ENCODE results near the gene TMEM100.

TMEM100 gene

DNA sequence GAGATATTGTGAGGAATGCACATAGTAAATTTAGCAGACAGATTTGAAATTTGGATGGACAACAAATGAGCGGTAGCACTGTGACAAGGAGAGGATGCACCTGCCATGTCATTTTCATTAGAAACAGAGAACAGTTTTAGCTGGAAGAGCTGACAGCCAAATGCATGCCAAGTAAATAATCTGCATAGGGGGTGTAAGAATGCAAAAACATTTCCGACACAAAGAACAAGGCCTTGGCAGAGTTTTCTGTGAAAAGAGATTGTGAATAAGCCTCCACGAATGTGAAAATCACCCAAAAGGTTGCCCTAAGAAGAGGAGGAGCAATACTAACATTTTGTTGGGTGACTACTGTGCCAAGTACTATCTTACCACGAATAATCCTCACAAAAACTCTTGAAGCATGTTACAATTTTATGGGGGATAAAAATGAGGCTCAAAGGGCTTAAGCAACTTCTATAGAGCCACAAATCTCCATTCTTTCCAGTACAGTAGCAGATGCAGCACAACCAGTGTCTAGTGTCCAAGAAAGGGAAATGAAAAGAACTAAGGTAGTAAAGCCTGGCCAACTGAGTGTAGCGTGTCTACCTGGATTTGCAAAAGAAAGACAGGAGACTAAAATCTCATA lies 28.3 kb downstream of the TMEM100 start:
- H3K9me3 ChIP-seq (replicated peaks in 1 of 2; ENCODE audit: control insufficient read depth in 2 of 2, insufficient read depth in 1 of 2, low read depth in 1 of 2, low read length in 2 of 2), result peaks cover 0 to 2% of the 10 kb centered on the region in 2 donors
- H3K4me1 ChIP-seq (ENCODE audit: control insufficient read depth in 2 of 2, insufficient read depth in 1 of 2, low read depth in 1 of 2, low read length in 2 of 2), result peaks cover 0 to 8% of the 10 kb centered on the region in 2 donors
- no peaks in the 10 kb centered on the region for H3K79me1 ChIP-seq (ENCODE audit: low read depth, low read length)
- H2AK5ac ChIP-seq (ENCODE audit: low read depth, low read length), result no peak overlapping the region
- no peak overlapping the region for H4K91ac ChIP-seq (ENCODE audit: low read depth, low read length, poor library complexity)
- no peak overlapping the region for H3K4ac ChIP-seq (ENCODE audit: low read length)
- no peak overlapping the region for H2BK5ac ChIP-seq (ENCODE audit: low read length)
- H2BK120ac ChIP-seq (ENCODE audit: low read depth, low read length), result no peak overlapping the region
- H2BK15ac ChIP-seq (ENCODE audit: low read length), result no peak overlapping the region
- no peak overlapping the region for H3K18ac ChIP-seq (ENCODE audit: low read length)
- no peaks in the 10 kb centered on the region for H3K36me3 ChIP-seq (replicated peaks in 1 of 2; ENCODE audit: control insufficient read depth in 2 of 2, insufficient read depth in 2 of 2, low read length in 2 of 2)
- no peak overlapping the region for H3K27ac ChIP-seq (replicated peaks; ENCODE audit: low read length)
- no peak overlapping the region for H2AFZ ChIP-seq (ENCODE audit: low read length)
- no peak overlapping the region for H3K23ac ChIP-seq (ENCODE audit: low read depth, low read length, poor library complexity)
- H3K4me3 ChIP-seq (ENCODE audit: low read length in 2 of 2), result no peak overlapping the region
- no peak for DNase-seq (ENCODE audit: low spot score)
- no CpG with 5 or more reads among the region's 5 CpGs for WGBS, 2 donors (ENCODE audit: extremely low coverage in 2 of 2, insufficient read length in 2 of 2, insufficient replicate concordance in 1 of 2)
- H4K8ac ChIP-seq (ENCODE audit: low read depth, low read length), result no peak overlapping the region
- no peak overlapping the region for H2BK12ac ChIP-seq (ENCODE audit: low read length)
- no peak overlapping the region for H3K14ac ChIP-seq (ENCODE audit: low read length)
- H3K27me3 ChIP-seq (ENCODE audit: control insufficient read depth in 3 of 3, insufficient read depth in 3 of 3, low read depth in 1 of 3, low read length in 3 of 3), result peaks cover 0 to 4% (median 0%) of the 10 kb centered on the region in 3 experiments
- H3K9ac ChIP-seq (ENCODE audit: low read depth, low read length, poor library complexity), result no peak overlapping the region
- no peak overlapping the region for H3K4me2 ChIP-seq (ENCODE audit: insufficient read depth, low read length, poor library complexity, severe bottlenecking)

DNA sequence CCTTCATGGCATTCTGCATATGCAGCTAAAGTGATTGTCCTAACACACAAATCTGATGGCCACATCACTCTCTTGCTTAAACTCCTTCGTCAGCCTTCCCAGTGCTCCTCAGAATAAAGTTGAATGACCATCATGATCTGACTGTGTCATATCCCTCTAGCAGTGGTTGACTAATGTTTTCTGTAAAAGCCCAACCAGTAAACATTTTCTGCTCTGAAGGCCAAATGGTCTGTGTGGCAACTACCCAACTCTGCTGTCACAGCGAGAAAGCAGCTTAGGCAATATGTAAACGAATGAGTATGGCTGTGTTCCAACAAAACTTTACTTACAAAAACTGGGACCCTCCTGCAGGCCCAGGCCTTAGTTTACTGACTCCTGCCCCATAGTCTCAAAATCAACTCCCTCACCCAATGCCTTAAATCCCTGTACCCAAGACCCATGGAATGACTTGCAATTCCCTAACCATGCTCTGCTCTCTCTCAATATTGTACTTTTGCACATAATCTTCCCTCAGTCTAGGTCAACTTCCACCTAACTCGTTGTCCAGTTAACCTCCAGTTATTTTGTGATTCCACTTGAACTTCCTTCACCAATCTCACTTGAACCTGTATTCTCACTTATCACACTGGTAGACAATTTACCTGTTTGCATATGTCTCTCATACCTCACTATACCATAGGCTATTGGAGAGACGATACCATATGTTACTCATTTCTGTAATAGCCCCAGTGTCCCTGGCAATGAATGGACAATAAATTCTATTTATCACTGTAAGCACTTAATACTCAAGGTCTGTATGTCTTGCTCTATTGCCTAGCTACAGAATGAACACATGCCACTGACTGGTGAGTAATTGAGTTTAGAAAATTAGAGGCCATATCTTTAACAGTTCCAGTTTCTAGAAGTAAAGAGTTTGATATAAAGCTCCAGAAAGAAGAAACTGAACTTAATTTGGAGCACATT lies 29.1 kb downstream of the TMEM100 start:
- no peak for DNase-seq (ENCODE audit: low spot score)
- no peak overlapping the region for H4K91ac ChIP-seq (ENCODE audit: low read depth, low read length, poor library complexity)
- H2BK120ac ChIP-seq (ENCODE audit: low read depth, low read length), result no peak overlapping the region
- peaks cover 0 to 2% of the 10 kb centered on the region in 2 donors for H3K9me3 ChIP-seq (replicated peaks in 1 of 2; ENCODE audit: control insufficient read depth in 2 of 2, insufficient read depth in 1 of 2, low read depth in 1 of 2, low read length in 2 of 2)
- WGBS, 2 donors (ENCODE audit: extremely low coverage in 2 of 2, insufficient read length in 2 of 2, insufficient replicate concordance in 1 of 2), result no CpG with 5 or more reads among the region's 5 CpGs
- H3K36me3 ChIP-seq (replicated peaks in 1 of 2; ENCODE audit: control insufficient read depth in 2 of 2, insufficient read depth in 2 of 2, low read length in 2 of 2), result no peaks in the 10 kb centered on the region
- no peak overlapping the region for H2AFZ ChIP-seq (ENCODE audit: low read length)
- no peak overlapping the region for H4K8ac ChIP-seq (ENCODE audit: low read depth, low read length)
- H2BK12ac ChIP-seq (ENCODE audit: low read length), result no peak overlapping the region
- H3K4me3 ChIP-seq (ENCODE audit: low read length in 2 of 2), result no peak overlapping the region
- H3K4ac ChIP-seq (ENCODE audit: low read length), result no peak overlapping the region
- H3K14ac ChIP-seq (ENCODE audit: low read length), result no peak overlapping the region
- H3K27ac ChIP-seq (replicated peaks; ENCODE audit: low read length), result no peak overlapping the region
- H3K18ac ChIP-seq (ENCODE audit: low read length), result no peak overlapping the region
- no peak overlapping the region for H3K23ac ChIP-seq (ENCODE audit: low read depth, low read length, poor library complexity)
- H2BK5ac ChIP-seq (ENCODE audit: low read length), result no peak overlapping the region
- H2AK5ac ChIP-seq (ENCODE audit: low read depth, low read length), result no peak overlapping the region
- peaks cover 0 to 3% of the 10 kb centered on the region in 2 donors for H3K4me1 ChIP-seq (ENCODE audit: control insufficient read depth in 2 of 2, insufficient read depth in 1 of 2, low read depth in 1 of 2, low read length in 2 of 2)
- H2BK15ac ChIP-seq (ENCODE audit: low read length), result no peak overlapping the region
- peaks cover 0 to 4% (median 0%) of the 10 kb centered on the region in 3 experiments for H3K27me3 ChIP-seq (ENCODE audit: control insufficient read depth in 3 of 3, insufficient read depth in 3 of 3, low read depth in 1 of 3, low read length in 3 of 3)
- no peak overlapping the region for H3K9ac ChIP-seq (ENCODE audit: low read depth, low read length, poor library complexity)
- no peak overlapping the region for H3K4me2 ChIP-seq (ENCODE audit: insufficient read depth, low read length, poor library complexity, severe bottlenecking)
- H3K79me1 ChIP-seq (ENCODE audit: low read depth, low read length), result no peaks in the 10 kb centered on the region

DNA sequence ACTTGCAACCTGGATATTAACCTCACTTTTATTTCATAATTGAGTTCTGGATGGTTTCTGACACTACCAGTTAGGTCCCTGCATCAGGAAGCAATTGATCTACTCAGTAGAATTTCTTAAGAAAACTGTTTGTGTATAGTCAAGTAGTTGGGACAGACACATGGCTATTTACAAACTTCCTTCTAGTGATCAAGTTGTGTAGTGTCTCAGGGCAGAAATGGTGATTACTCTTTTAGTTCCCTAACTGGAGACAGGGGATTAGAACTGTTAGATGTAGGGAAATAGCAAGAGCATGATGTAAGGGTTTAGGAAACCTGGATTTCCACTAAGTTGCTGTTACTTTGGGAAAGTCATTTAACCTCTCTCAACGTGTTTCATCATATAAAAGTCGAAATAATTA lies 30.4 kb downstream of the TMEM100 start:
- peaks cover 0 to 4% (median 0%) of the 10 kb centered on the region in 3 experiments for H3K27me3 ChIP-seq (ENCODE audit: control insufficient read depth in 3 of 3, insufficient read depth in 3 of 3, low read depth in 1 of 3, low read length in 3 of 3)
- no peak overlapping the region for H3K4me2 ChIP-seq (ENCODE audit: insufficient read depth, low read length, poor library complexity, severe bottlenecking)
- H2BK5ac ChIP-seq (ENCODE audit: low read length), result no peak overlapping the region
- no peak overlapping the region for H2AFZ ChIP-seq (ENCODE audit: low read length)
- H3K4me1 ChIP-seq (ENCODE audit: control insufficient read depth in 2 of 2, insufficient read depth in 1 of 2, low read depth in 1 of 2, low read length in 2 of 2), result peaks cover 0 to 3% of the 10 kb centered on the region in 2 donors
- H3K4ac ChIP-seq (ENCODE audit: low read length), result no peak overlapping the region
- H3K9ac ChIP-seq (ENCODE audit: low read depth, low read length, poor library complexity), result no peak overlapping the region
- H3K79me1 ChIP-seq (ENCODE audit: low read depth, low read length), result no peaks in the 10 kb centered on the region
- no peak overlapping the region for H3K27ac ChIP-seq (replicated peaks; ENCODE audit: low read length)
- no peak overlapping the region for H2AK5ac ChIP-seq (ENCODE audit: low read depth, low read length)
- H2BK120ac ChIP-seq (ENCODE audit: low read depth, low read length), result no peak overlapping the region
- no peak for DNase-seq (ENCODE audit: low spot score)
- no peaks in the 10 kb centered on the region for H3K36me3 ChIP-seq (replicated peaks in 1 of 2; ENCODE audit: control insufficient read depth in 2 of 2, insufficient read depth in 2 of 2, low read length in 2 of 2)
- no peak overlapping the region for H2BK15ac ChIP-seq (ENCODE audit: low read length)
- no peaks in the 10 kb centered on the region for H3K9me3 ChIP-seq (replicated peaks in 1 of 2; ENCODE audit: control insufficient read depth in 2 of 2, insufficient read depth in 1 of 2, low read depth in 1 of 2, low read length in 2 of 2)
- H4K8ac ChIP-seq (ENCODE audit: low read depth, low read length), result no peak overlapping the region
- no CpG with 5 or more reads among the region's 2 CpGs for WGBS, 2 donors (ENCODE audit: extremely low coverage in 2 of 2, insufficient read length in 2 of 2, insufficient replicate concordance in 1 of 2)
- H3K4me3 ChIP-seq (ENCODE audit: low read length in 2 of 2), result no peak overlapping the region
- H3K23ac ChIP-seq (ENCODE audit: low read depth, low read length, poor library complexity), result no peak overlapping the region
- H2BK12ac ChIP-seq (ENCODE audit: low read length), result no peak overlapping the region
- no peak overlapping the region for H3K14ac ChIP-seq (ENCODE audit: low read length)
- H3K18ac ChIP-seq (ENCODE audit: low read length), result no peak overlapping the region
- H4K91ac ChIP-seq (ENCODE audit: low read depth, low read length, poor library complexity), result no peak overlapping the region

DNA sequence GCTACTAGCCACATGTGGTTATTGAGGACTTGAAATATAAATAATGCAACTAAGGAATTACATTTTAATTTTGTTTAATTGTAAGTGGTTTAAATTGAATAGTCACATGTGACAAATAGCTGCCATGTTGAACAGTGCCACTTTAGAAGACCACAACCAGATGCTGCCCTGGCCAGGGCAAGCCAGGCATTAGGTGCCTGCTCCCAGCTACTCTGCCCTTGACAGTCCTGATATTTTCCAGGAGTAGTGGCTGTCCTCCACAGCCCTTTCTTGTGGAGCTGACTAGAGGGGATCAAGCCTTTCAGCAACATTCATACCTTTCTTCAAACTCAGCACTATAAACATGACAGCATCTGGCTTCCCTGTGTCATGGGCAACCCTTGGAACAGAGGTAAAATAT lies 31.0 kb downstream of the TMEM100 start:
- H3K23ac ChIP-seq (ENCODE audit: low read depth, low read length, poor library complexity), result no peak overlapping the region
- H3K4ac ChIP-seq (ENCODE audit: low read length), result no peak overlapping the region
- no peak overlapping the region for H2BK12ac ChIP-seq (ENCODE audit: low read length)
- no peak overlapping the region for H2BK5ac ChIP-seq (ENCODE audit: low read length)
- DNase-seq (ENCODE audit: low spot score), result no peak
- H4K8ac ChIP-seq (ENCODE audit: low read depth, low read length), result no peak overlapping the region
- no peak overlapping the region for H3K27ac ChIP-seq (replicated peaks; ENCODE audit: low read length)
- no peaks in the 10 kb centered on the region for H3K9me3 ChIP-seq (replicated peaks in 1 of 2; ENCODE audit: control insufficient read depth in 2 of 2, insufficient read depth in 1 of 2, low read depth in 1 of 2, low read length in 2 of 2)
- H2BK120ac ChIP-seq (ENCODE audit: low read depth, low read length), result no peak overlapping the region
- H4K91ac ChIP-seq (ENCODE audit: low read depth, low read length, poor library complexity), result no peak overlapping the region
- no peaks in the 10 kb centered on the region for H3K79me1 ChIP-seq (ENCODE audit: low read depth, low read length)
- H3K4me2 ChIP-seq (ENCODE audit: insufficient read depth, low read length, poor library complexity, severe bottlenecking), result no peak overlapping the region
- peaks cover 0 to 4% (median 0%) of the 10 kb centered on the region in 3 experiments for H3K27me3 ChIP-seq (ENCODE audit: control insufficient read depth in 3 of 3, insufficient read depth in 3 of 3, low read depth in 1 of 3, low read length in 3 of 3)
- no peaks in the 10 kb centered on the region for H3K36me3 ChIP-seq (replicated peaks in 1 of 2; ENCODE audit: control insufficient read depth in 2 of 2, insufficient read depth in 2 of 2, low read length in 2 of 2)
- H2BK15ac ChIP-seq (ENCODE audit: low read length), result no peak overlapping the region
- no peak overlapping the region for H3K4me3 ChIP-seq (ENCODE audit: low read length in 2 of 2)
- H3K14ac ChIP-seq (ENCODE audit: low read length), result no peak overlapping the region
- H3K18ac ChIP-seq (ENCODE audit: low read length), result no peak overlapping the region
- peaks cover 0 to 3% of the 10 kb centered on the region in 2 donors for H3K4me1 ChIP-seq (ENCODE audit: control insufficient read depth in 2 of 2, insufficient read depth in 1 of 2, low read depth in 1 of 2, low read length in 2 of 2)
- no peak overlapping the region for H3K9ac ChIP-seq (ENCODE audit: low read depth, low read length, poor library complexity)
- H2AFZ ChIP-seq (ENCODE audit: low read length), result no peak overlapping the region
- no peak overlapping the region for H2AK5ac ChIP-seq (ENCODE audit: low read depth, low read length)
